Loucy (cell line): ENCODE data around the gene THEM4.
"Not testable (repeated sequence)": the region's sequence is repeated elsewhere in the genome, so short reads cannot be mapped to it uniquely, and the experiment has no call there.

Experiments
- H2AFZ ChIP-seq: fragments of 200-600 bp; sonication (generic); 2 replicates; pipeline ENCODE4 v1.6.0; 2016; ENCODE audit warnings: antibody characterized with exemption, mild to moderate bottlenecking, low read length, moderate library complexity
- H3F3A ChIP-seq: fragments of 200-600 bp; 2 replicates; pipeline ENCODE4 v1.6.0; 2016; ENCODE audit warnings: antibody characterized with exemption, low read depth, mild to moderate bottlenecking
- H3K27me3 ChIP-seq: fragments of 200-600 bp; sonication (generic); 2 replicates; pipeline ENCODE4 v1.6.1; 2014; ENCODE audit warnings: low read length, mild to moderate bottlenecking; ENCODE audit not compliant: insufficient read depth, poor library complexity, severe bottlenecking
- H3K36me3 ChIP-seq: fragments of 200-600 bp; sonication (generic); 2 replicates; pipeline ENCODE4 v1.6.1; 2016; ENCODE audit warnings: low read length; ENCODE audit not compliant: insufficient read depth
- H3K4me1 ChIP-seq: fragments of 200-600 bp; sonication (generic); 2 replicates; pipeline ENCODE4 v1.5.1; 2014; ENCODE audit warnings: low read length, mild to moderate bottlenecking; ENCODE audit not compliant: insufficient read depth, poor library complexity, severe bottlenecking
- H3K4me2 ChIP-seq: fragments of 200-600 bp; sonication (generic); 2 replicates; pipeline ENCODE4 v1.6.0; 2014; ENCODE audit warnings: antibody characterized with exemption, low read length, low read depth, mild to moderate bottlenecking; ENCODE audit not compliant: poor library complexity, severe bottlenecking
- H3K4me3 ChIP-seq: fragments of 200-600 bp; sonication (generic); 2 replicates; pipeline ENCODE4 v1.5.1; 2014; ENCODE audit warnings: low read length, mild to moderate bottlenecking, mixed read lengths; ENCODE audit not compliant: poor library complexity, severe bottlenecking
- H3K79me2 ChIP-seq: fragments of 200-600 bp; sonication (generic); 2 replicates; pipeline ENCODE4 v1.6.1; 2014; ENCODE audit warnings: low read length; ENCODE audit not compliant: insufficient read depth
- H3K9ac ChIP-seq: fragments of 200-600 bp; sonication (generic); 2 replicates; pipeline ENCODE4 v1.6.0; 2014; ENCODE audit warnings: mild to moderate bottlenecking, low read depth, low read length, moderate library complexity; ENCODE audit not compliant: poor library complexity, severe bottlenecking
- H3K9me2 ChIP-seq: fragments of 200-600 bp; sonication (generic); replicated peaks from 2 replicates; pipeline ENCODE4 v1.6.1; 2016; ENCODE audit warnings: low read depth, low read length, mixed read lengths
- H3K9me3 ChIP-seq: fragments of 200-600 bp; sonication (generic); 2 replicates; pipeline ENCODE4 v1.6.1; 2014; ENCODE audit warnings: mild to moderate bottlenecking, antibody characterized with exemption, low read length, low read depth; ENCODE audit not compliant: insufficient read depth
- H4K20me1 ChIP-seq: fragments of 200-600 bp; sonication (generic); 2 replicates; pipeline ENCODE4 v1.6.0; 2014; ENCODE audit warnings: antibody characterized with exemption, low read length, mild to moderate bottlenecking; ENCODE audit not compliant: insufficient read depth, poor library complexity, severe bottlenecking
- EZH2phosphoT487 ChIP-seq: fragments of 200-600 bp; IDR thresholded peaks from 2 replicates; pipeline ENCODE4 v1.6.1; 2018; ENCODE audit warnings: antibody characterized with exemption, mild to moderate bottlenecking, moderate library complexity, borderline replicate concordance
- TF ChIP-seq, protein P1 (sequence below): fragments of 200-600 bp; sonication (generic); conservative IDR thresholded peaks from 2 replicates; pipeline ENCODE4 v1.5.1; 2014; ENCODE audit warnings: mild to moderate bottlenecking, antibody characterized with exemption, low read length

The THEM4 gene

GRCh38 chr1:151885479-151885878, 23.8 kb downstream of the THEM4 start:
- H3K4me2 ChIP-seq = no peak overlapping the region
- H3K9ac ChIP-seq = no peak overlapping the region
- H3K36me3 ChIP-seq = no peaks in the 10 kb centered on the region
- no peaks in the 10 kb centered on the region for H3K4me1 ChIP-seq
- no peak overlapping the region for H3K4me3 ChIP-seq
- H4K20me1 ChIP-seq = no peaks in the 10 kb centered on the region
- H3K9me2 ChIP-seq = no peaks in the 10 kb centered on the region
- TF ChIP-seq EZH2phosphoT487 = no peak
- TF ChIP-seq, protein P1, sequence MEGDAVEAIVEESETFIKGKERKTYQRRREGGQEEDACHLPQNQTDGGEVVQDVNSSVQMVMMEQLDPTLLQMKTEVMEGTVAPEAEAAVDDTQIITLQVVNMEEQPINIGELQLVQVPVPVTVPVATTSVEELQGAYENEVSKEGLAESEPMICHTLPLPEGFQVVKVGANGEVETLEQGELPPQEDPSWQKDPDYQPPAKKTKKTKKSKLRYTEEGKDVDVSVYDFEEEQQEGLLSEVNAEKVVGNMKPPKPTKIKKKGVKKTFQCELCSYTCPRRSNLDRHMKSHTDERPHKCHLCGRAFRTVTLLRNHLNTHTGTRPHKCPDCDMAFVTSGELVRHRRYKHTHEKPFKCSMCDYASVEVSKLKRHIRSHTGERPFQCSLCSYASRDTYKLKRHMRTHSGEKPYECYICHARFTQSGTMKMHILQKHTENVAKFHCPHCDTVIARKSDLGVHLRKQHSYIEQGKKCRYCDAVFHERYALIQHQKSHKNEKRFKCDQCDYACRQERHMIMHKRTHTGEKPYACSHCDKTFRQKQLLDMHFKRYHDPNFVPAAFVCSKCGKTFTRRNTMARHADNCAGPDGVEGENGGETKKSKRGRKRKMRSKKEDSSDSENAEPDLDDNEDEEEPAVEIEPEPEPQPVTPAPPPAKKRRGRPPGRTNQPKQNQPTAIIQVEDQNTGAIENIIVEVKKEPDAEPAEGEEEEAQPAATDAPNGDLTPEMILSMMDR = no peak
- H3K27me3 ChIP-seq = no peaks in the 10 kb centered on the region
- no peak overlapping the region for H2AFZ ChIP-seq
- H3K79me2 ChIP-seq = no peaks in the 10 kb centered on the region
- H3K9me3 ChIP-seq = no peaks in the 10 kb centered on the region
- no peaks in the 10 kb centered on the region for H3F3A ChIP-seq

DNA sequence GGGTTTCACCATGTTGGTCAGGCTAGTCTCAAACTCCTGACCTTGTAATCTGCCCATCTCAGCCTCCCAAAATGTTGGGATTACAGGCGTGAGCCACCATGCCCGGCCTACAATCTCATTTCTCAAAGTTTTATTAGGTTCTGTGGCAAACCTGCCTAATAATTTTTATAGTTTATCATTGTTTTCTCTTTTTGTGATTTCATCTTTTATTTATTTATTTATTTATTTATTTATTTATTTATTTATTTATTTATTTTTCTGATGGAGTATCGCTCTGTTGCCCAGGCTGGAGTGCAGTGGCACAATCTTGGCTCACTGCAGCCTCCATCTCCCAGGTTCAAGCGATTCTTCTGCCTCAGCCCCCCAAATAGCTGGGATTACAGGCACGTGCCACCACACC, 24.4 kb downstream of the THEM4 start:
- not testable (repeated sequence) for H3K9me3 ChIP-seq, H2AFZ ChIP-seq, H3K4me1 ChIP-seq, H3K27me3 ChIP-seq, H3K9me2 ChIP-seq, H4K20me1 ChIP-seq, H3K79me2 ChIP-seq, H3F3A ChIP-seq, H3K36me3 ChIP-seq, H3K4me2 ChIP-seq, H3K9ac ChIP-seq, H3K4me3 ChIP-seq

GRCh38 chr1:151884445-151884844, 24.9 kb downstream of the THEM4 start:
- H3K9me2 ChIP-seq, H3K9me3 ChIP-seq, H3K9ac ChIP-seq, H4K20me1 ChIP-seq, H2AFZ ChIP-seq, H3K4me1 ChIP-seq, H3K36me3 ChIP-seq, H3K4me2 ChIP-seq, H3F3A ChIP-seq, H3K4me3 ChIP-seq, H3K27me3 ChIP-seq, H3K79me2 ChIP-seq: not testable (repeated sequence)

- not testable (repeated sequence) for H3K4me1 ChIP-seq, H3K9me3 ChIP-seq, H3K27me3 ChIP-seq, H3K36me3 ChIP-seq, H3K9me2 ChIP-seq, H3K4me3 ChIP-seq, H3K79me2 ChIP-seq, H3F3A ChIP-seq, H4K20me1 ChIP-seq, H2AFZ ChIP-seq, H3K9ac ChIP-seq, H3K4me2 ChIP-seq
Measured at GRCh38 chr1:151883898-151884297, 25.4 kb downstream of the THEM4 start.

DNA sequence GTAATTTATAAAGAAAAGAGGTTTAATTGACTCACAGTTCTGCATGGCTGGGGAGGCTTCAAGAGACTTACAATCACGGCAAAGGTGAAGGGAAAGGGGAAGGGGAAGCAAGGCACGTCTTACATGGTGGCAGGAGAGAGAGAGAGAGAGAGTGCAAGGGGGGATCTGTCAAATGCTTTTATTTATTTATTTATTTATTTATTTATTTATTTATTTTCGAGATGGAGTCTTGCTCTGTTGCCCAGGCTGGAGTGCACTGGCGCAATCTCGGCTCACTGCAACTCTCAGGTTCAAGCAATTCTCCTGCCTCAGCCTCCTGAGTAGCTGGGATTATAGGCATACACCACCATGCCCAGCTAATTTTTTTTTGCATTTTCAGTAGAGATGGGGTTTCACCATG, 26.4 kb downstream of the THEM4 start:
- H3K4me3 ChIP-seq, H4K20me1 ChIP-seq, H3F3A ChIP-seq: not testable (repeated sequence)

More for the DNA sequence above, 26.4 kb downstream of the THEM4 start:
- not testable (repeated sequence) for H2AFZ ChIP-seq, H3K4me2 ChIP-seq, H3K9me3 ChIP-seq, H3K79me2 ChIP-seq, H3K9ac ChIP-seq, H3K27me3 ChIP-seq, H3K4me1 ChIP-seq, H3K36me3 ChIP-seq, H3K9me2 ChIP-seq
